CD8-positive, alpha-beta memory T cell (primary cell): Measurements from ENCODE around the gene RNFT2. TPM values are rescaled to one million over a fixed set of nuclear protein-coding genes. Genes with fewer than 3 reads are reported as not detected.

Experiments
- CTCF ChIA-PET: fragments of 350-600 bp; sonication (Branson Sonifier 250); formaldehyde crosslinking; loops from one replicate; lab custom pipeline; 2021; ENCODE audit warnings: antibody characterized with exemption; lab: Charles Lee
- POLR2A ChIA-PET: fragments of 350-600 bp; sonication (Branson Sonifier 250); formaldehyde crosslinking; loops from one replicate; lab custom pipeline; 2021; ENCODE audit warnings: antibody characterized with exemption; lab: Charles Lee
- DNase-seq, 5 donors: peaks; one replicate each; pipeline versions ENCODE4 v3.0.0 to v3.0.0-alpha.2; 2020 to 2022; ENCODE audit warnings: mixed read lengths in 1 of 5
- H3K27ac ChIP-seq: one replicate; pipeline ENCODE4 v1.7.0; 2013; ENCODE audit warnings: low read depth, mild to moderate bottlenecking, low read length, moderate library complexity
- H3K27me3 ChIP-seq: 2 replicates; pipeline ENCODE4 v1.7.0; 2013; ENCODE audit warnings: low read length, mild to moderate bottlenecking; ENCODE audit not compliant: insufficient read depth, poor library complexity, severe bottlenecking
- H3K36me3 ChIP-seq: 2 replicates; pipeline ENCODE4 v1.7.0; 2013; ENCODE audit warnings: mild to moderate bottlenecking, low read length, moderate library complexity; ENCODE audit not compliant: insufficient read depth
- H3K4me1 ChIP-seq: 2 replicates; pipeline ENCODE4 v1.7.0; 2013; ENCODE audit warnings: mild to moderate bottlenecking, low read length, moderate library complexity; ENCODE audit not compliant: insufficient read depth
- H3K4me3 ChIP-seq: 2 replicates; pipeline ENCODE4 v1.7.0; 2013; ENCODE audit warnings: mild to moderate bottlenecking, low read length
- H3K9me3 ChIP-seq: 2 replicates; pipeline ENCODE4 v1.7.0; 2013; ENCODE audit warnings: mild to moderate bottlenecking, low read length
- H3K27ac Mint-ChIP-seq, 8 donors: one replicate each; pipeline ENCODE4 v1.8.0; 2020 to 2021; ENCODE audit warnings: mixed read lengths in 8 of 8, mild to moderate bottlenecking in 6 of 8, inconsistent platforms in 3 of 8, moderate library complexity in 3 of 8
- H3K27me3 Mint-ChIP-seq, 2 donors: one replicate each; pipeline ENCODE4 v1.8.0; 2020 to 2021; ENCODE audit warnings: mixed read lengths in 2 of 2, mild to moderate bottlenecking in 1 of 2, moderate library complexity in 1 of 2
- H3K36me3 Mint-ChIP-seq, 3 donors: one replicate each; pipeline ENCODE4 v1.8.0; 2020 to 2021; ENCODE audit warnings: mixed read lengths in 3 of 3, inconsistent platforms in 1 of 3, mild to moderate bottlenecking in 1 of 3
- H3K4me1 Mint-ChIP-seq, 3 donors: one replicate each; pipeline ENCODE4 v1.8.0; 2020 to 2021; ENCODE audit warnings: mixed read lengths in 3 of 3, inconsistent platforms in 1 of 3, mild to moderate bottlenecking in 1 of 3
- H3K4me3 Mint-ChIP-seq, 7 donors: one replicate each; pipeline ENCODE4 v1.8.0; 2020 to 2021; ENCODE audit warnings: mixed read lengths in 7 of 7, mild to moderate bottlenecking in 6 of 7, moderate library complexity in 4 of 7, inconsistent platforms in 2 of 7
- H3K9me3 Mint-ChIP-seq, 5 donors: one replicate each; pipeline ENCODE4 v1.8.0; 2020 to 2022; ENCODE audit warnings: mixed read lengths in 5 of 5, mild to moderate bottlenecking in 3 of 5, moderate library complexity in 2 of 5, inconsistent platforms in 1 of 5
- polyA plus RNA-seq: library from polyadenylated mRNA; unstranded; fragments of 300-500 nt; fragmentation: Illumina TruSeq; gene quantifications from one replicate; pipeline ENCODE4 v1.2.3, GENCODE V29; 2021
- total RNA-seq, 2 experiments: library from RNA; stranded (reverse); gene quantifications; one replicate each; pipeline ENCODE4 v1.2.3, GENCODE V29; 2021

The RNFT2 gene
- total and polyA plus RNA-seq, 3 experiments from 2014 or later: 1.8 to 15.8 (median 14.6) TPM

GRCh38 chr12:116797885-116798284 lies 59.8 kb downstream of the RNFT2 start:
- Histone ChIP-seq H3K27ac (no peak overlapping the region), H3K4me1 (no peaks in the 10 kb centered on the region), H3K4me3 (no peak overlapping the region), H3K9me3 (no peaks in the 10 kb centered on the region), H3K27me3 (no peaks in the 10 kb centered on the region), H3K36me3 (no peaks in the 10 kb centered on the region)
- Mint-ChIP-seq H3K27me3 (no peaks in the 10 kb centered on the region), H3K4me1 (no peaks in the 10 kb centered on the region), H3K4me3 (no peak overlapping the region), H3K36me3 (peaks cover 0 to 23% (median 3%) of the 10 kb centered on the region in 3 donors), H3K9me3 (peaks cover 13 to 18% (median 17%) of the 10 kb centered on the region in 5 donors), H3K27ac (no peak overlapping the region)
- POLR2A ChIA-PET: no interaction called here
- CTCF ChIA-PET: no interaction called here
- DNase-seq: no peak

- no peaks in the 10 kb centered on the region for H3K27me3 Mint-ChIP-seq
- no peak for DNase-seq
- H3K4me3 Mint-ChIP-seq: no peak overlapping the region
- Histone ChIP-seq H3K27ac (no peak overlapping the region), H3K4me1 (no peaks in the 10 kb centered on the region), H3K9me3 (no peaks in the 10 kb centered on the region), H3K27me3 (no peaks in the 10 kb centered on the region), H3K4me3 (no peak overlapping the region), H3K36me3 (no peaks in the 10 kb centered on the region)
- H3K36me3 Mint-ChIP-seq: peaks cover 0 to 23% (median 2%) of the 10 kb centered on the region in 3 donors
- H3K27ac Mint-ChIP-seq: no peak overlapping the region
- ChIA-PET POLR2A (no interaction called here), CTCF (no interaction called here)
- peaks cover 13 to 18% (median 17%) of the 10 kb centered on the region in 5 donors for H3K9me3 Mint-ChIP-seq
- no peaks in the 10 kb centered on the region for H3K4me1 Mint-ChIP-seq
Measured at GRCh38 chr12:116798719-116799118, 60.6 kb downstream of the RNFT2 start.

- no peaks in the 10 kb centered on the region for H3K27me3 Mint-ChIP-seq
- no peak for DNase-seq
- H3K9me3 Mint-ChIP-seq: peaks cover 13 to 18% (median 17%) of the 10 kb centered on the region in 5 donors
- Histone ChIP-seq H3K27me3 (no peaks in the 10 kb centered on the region), H3K4me3 (no peak overlapping the region), H3K36me3 (no peaks in the 10 kb centered on the region), H3K27ac (no peak overlapping the region), H3K9me3 (no peaks in the 10 kb centered on the region), H3K4me1 (no peaks in the 10 kb centered on the region)
- ChIA-PET POLR2A (no interaction called here), CTCF (no interaction called here)
- H3K27ac Mint-ChIP-seq: no peak overlapping the region
- H3K36me3 Mint-ChIP-seq: peaks cover 0 to 23% (median 2%) of the 10 kb centered on the region in 3 donors
- H3K4me3 Mint-ChIP-seq: no peak overlapping the region
- H3K4me1 Mint-ChIP-seq: no peaks in the 10 kb centered on the region
Measured at GRCh38 chr12:116799955-116800354, 61.8 kb downstream of the RNFT2 start.

- Histone ChIP-seq H3K36me3 (no peaks in the 10 kb centered on the region), H3K27ac (no peak overlapping the region), H3K27me3 (no peaks in the 10 kb centered on the region), H3K9me3 (no peaks in the 10 kb centered on the region), H3K4me3 (no peak overlapping the region), H3K4me1 (no peaks in the 10 kb centered on the region)
- Mint-ChIP-seq H3K4me1 (no peaks in the 10 kb centered on the region), H3K36me3 (peaks cover 0 to 23% (median 2%) of the 10 kb centered on the region in 3 donors), H3K4me3 (no peak overlapping the region), H3K27me3 (no peaks in the 10 kb centered on the region), H3K9me3 (peaks cover 13 to 18% (median 17%) of the 10 kb centered on the region in 5 donors), H3K27ac (no peak overlapping the region)
- DNase-seq: no peak
- CTCF ChIA-PET: no interaction called here
- POLR2A ChIA-PET: no interaction called here
Measured at GRCh38 chr12:116800918-116801317, 62.8 kb downstream of the RNFT2 start.

GRCh38 chr12:116802018-116802417 lies 63.9 kb downstream of the RNFT2 start:
- H3K27me3 ChIP-seq: no peaks in the 10 kb centered on the region
- H3K36me3 ChIP-seq: no peaks in the 10 kb centered on the region
- POLR2A ChIA-PET: no interaction called here
- H3K9me3 Mint-ChIP-seq: peaks cover 13 to 18% (median 17%) of the 10 kb centered on the region in 5 donors
- H3K9me3 ChIP-seq: no peaks in the 10 kb centered on the region
- DNase-seq: no peak
- H3K27ac Mint-ChIP-seq: no peak overlapping the region
- no peak overlapping the region for H3K27ac ChIP-seq
- H3K4me1 Mint-ChIP-seq: no peaks in the 10 kb centered on the region
- H3K4me1 ChIP-seq: no peaks in the 10 kb centered on the region
- H3K4me3 Mint-ChIP-seq: no peak overlapping the region
- peaks cover 0 to 2% of the 10 kb centered on the region in 2 donors for H3K27me3 Mint-ChIP-seq
- no peak overlapping the region for H3K4me3 ChIP-seq
- peaks cover 0 to 23% (median 2%) of the 10 kb centered on the region in 3 donors for H3K36me3 Mint-ChIP-seq
- CTCF ChIA-PET: no interaction called here

GRCh38 chr12:116803013-116803736 lies 65.1 kb downstream of the RNFT2 start:
- Histone ChIP-seq H3K9me3 (no peaks in the 10 kb centered on the region), H3K36me3 (no peaks in the 10 kb centered on the region), H3K4me1 (no peaks in the 10 kb centered on the region), H3K27ac (no peak overlapping the region), H3K4me3 (no peak overlapping the region), H3K27me3 (no peaks in the 10 kb centered on the region)
- ChIA-PET CTCF (no interaction called here), POLR2A (no interaction called here)
- H3K4me3 Mint-ChIP-seq: no peak overlapping the region
- H3K27me3 Mint-ChIP-seq: peaks cover 0 to 2% of the 10 kb centered on the region in 2 donors
- no peak overlapping the region for H3K27ac Mint-ChIP-seq
- H3K4me1 Mint-ChIP-seq: no peaks in the 10 kb centered on the region
- no peak for DNase-seq
- H3K36me3 Mint-ChIP-seq: peaks cover 0 to 17% (median 0%) of the 10 kb centered on the region in 3 donors
- peaks cover 11 to 14% (median 13%) of the 10 kb centered on the region in 5 donors for H3K9me3 Mint-ChIP-seq

GRCh38 chr12:116804051-116804450 lies 65.9 kb downstream of the RNFT2 start:
- POLR2A ChIA-PET: no interaction called here
- Mint-ChIP-seq H3K4me1 (no peaks in the 10 kb centered on the region), H3K27me3 (peaks cover 0 to 2% of the 10 kb centered on the region in 2 donors), H3K4me3 (no peak overlapping the region), H3K36me3 (peaks cover 0 to 11% (median 0%) of the 10 kb centered on the region in 3 donors), H3K9me3 (peaks cover 9 to 12% (median 11%) of the 10 kb centered on the region in 5 donors), H3K27ac (no peak overlapping the region)
- H3K4me1 ChIP-seq: no peaks in the 10 kb centered on the region
- H3K27ac ChIP-seq: no peak overlapping the region
- CTCF ChIA-PET: no interaction called here
- no peaks in the 10 kb centered on the region for H3K36me3 ChIP-seq
- no peak for DNase-seq
- H3K9me3 ChIP-seq: no peaks in the 10 kb centered on the region
- no peaks in the 10 kb centered on the region for H3K27me3 ChIP-seq
- H3K4me3 ChIP-seq: no peak overlapping the region

GRCh38 chr12:116806845-116807440 lies 68.8 kb downstream of the RNFT2 start:
- no peak overlapping the region for H3K27ac Mint-ChIP-seq
- no peaks in the 10 kb centered on the region for H3K9me3 ChIP-seq
- no peak overlapping the region for H3K27ac ChIP-seq
- H3K36me3 Mint-ChIP-seq: no peaks in the 10 kb centered on the region
- H3K36me3 ChIP-seq: no peaks in the 10 kb centered on the region
- peaks cover 0 to 2% of the 10 kb centered on the region in 2 donors for H3K27me3 Mint-ChIP-seq
- H3K4me3 Mint-ChIP-seq: no peak overlapping the region
- H3K4me3 ChIP-seq: no peak overlapping the region
- no peaks in the 10 kb centered on the region for H3K4me1 ChIP-seq
- no peaks in the 10 kb centered on the region for H3K9me3 Mint-ChIP-seq
- POLR2A ChIA-PET: no interaction called here
- no peaks in the 10 kb centered on the region for H3K4me1 Mint-ChIP-seq
- DNase-seq: no peak
- no peaks in the 10 kb centered on the region for H3K27me3 ChIP-seq
- CTCF ChIA-PET: no interaction called here
